B cell (primary cell): ENCODE results near the gene MAB21L4.

Source experiments
- CTCF ChIP-seq: fragments of 200-600 bp; IDR thresholded peaks from one replicate; pipeline ENCODE4 v1.8.0; 2022; ENCODE audit warnings: antibody characterized with exemption, mild to moderate bottlenecking
- EZH2 ChIP-seq: IDR thresholded peaks from 2 replicates; pipeline ENCODE4 v1.6.1; 2012; ENCODE audit warnings: borderline replicate concordance, low read depth, mild to moderate bottlenecking, moderate library complexity, low read length; ENCODE audit not compliant: insufficient read depth, poor library complexity, severe bottlenecking

- TF ChIP-seq CTCF: no peak
- TF ChIP-seq EZH2: no peak
Measured at GRCh38 chr2:240836781-240837467, 59.0 kb downstream of the MAB21L4 start.
